Measurements from ENCODE around the gene VWF. TPM values are rescaled to one million over a fixed set of nuclear protein-coding genes. Genes with fewer than 3 reads are reported as not detected.

The VWF gene
- total RNA-seq, 1 experiment from 2014 or later: 0.48 TPM

- H3K9me2 ChIP-seq (ENCODE audit: insufficient read depth): no peaks in the 10 kb centered on the region
Observed at GRCh38 chr12:6056406-6057240, 67.8 kb downstream of the VWF start.

GRCh38 chr12:6053541-6053940 is 70.9 kb downstream of the VWF start:
- CTCF ChIA-PET: interaction anchor here (0.9 to 1.1 kb wide), 2 partner anchors 16 to 142 kb away, joined by 3 to 4 read pairs; no protein-coding TSS in a partner anchor
- no peak overlapping the region for H3K27ac ChIP-seq
- H3K9me3 ChIP-seq (ENCODE audit: insufficient read depth, low read depth): no peaks in the 10 kb centered on the region
- no peak for TF ChIP-seq EZH2 (IDR thresholded peaks at IDR 0.05; ENCODE audit: low read depth)
- TF ChIP-seq CTCF (conservative IDR thresholded peaks at IDR 0.05): no peak; the same call in 1 of the 2 replicates
- H3K4me2 ChIP-seq: no peak overlapping the region
- H4K20me1 ChIP-seq (ENCODE audit: insufficient read depth): no peaks in the 10 kb centered on the region
- intact Hi-C loops (cut with micrococcal nuclease; ENCODE audit: unreplicated experiment): no loop called here
- H3F3A ChIP-seq (ENCODE audit: insufficient read depth, low read depth): no peaks in the 10 kb centered on the region
- BruUV-seq (replicated peaks): no TSS peak
- DNase-seq: peak; percentile 63 to 81
- no peaks in the 10 kb centered on the region for H3K79me2 ChIP-seq (ENCODE audit: low read depth)
- no peak overlapping the region for H2AFZ ChIP-seq
- POLR2A ChIA-PET (ENCODE audit: unreplicated experiment): interaction anchor here (0.6 to 1.8 kb wide), 9 partner anchors 113 to 712 kb away, joined by 3 to 16 read pairs (median 6); partner anchors contain the start of gene CD9
- no peaks in the 10 kb centered on the region for H3K36me3 ChIP-seq (ENCODE audit: low read depth)
- H3K4me1 ChIP-seq (replicated peaks; ENCODE audit: insufficient read depth): peaks cover 7% of the 10 kb centered on the region; the same call in 1 of the 2 replicates
- H3K27me3 ChIP-seq (ENCODE audit: insufficient read depth, low read depth): no peaks in the 10 kb centered on the region
- H3K9me2 ChIP-seq (ENCODE audit: insufficient read depth): no peaks in the 10 kb centered on the region
- H3K4me3 ChIP-seq: no peak overlapping the region

More at GRCh38 chr12:6056406-6057240, 67.8 kb downstream of the VWF start:
- no peaks in the 10 kb centered on the region for H4K20me1 ChIP-seq (ENCODE audit: insufficient read depth)
- ChIA-PET CTCF (interaction anchor here (0.6 to 0.7 kb wide), 3 partner anchors 17 to 69 kb away, joined by 6 to 10 read pairs (median 8); no protein-coding TSS in a partner anchor), POLR2A (ENCODE audit: unreplicated experiment) (no interaction called here)
- no peak overlapping the region for H3K4me2 ChIP-seq
- peaks cover 7% of the 10 kb centered on the region; the same call in 1 of the 2 replicates for H3K4me1 ChIP-seq (replicated peaks; ENCODE audit: insufficient read depth)
- H3F3A ChIP-seq (ENCODE audit: insufficient read depth, low read depth): no peaks in the 10 kb centered on the region
- no peaks in the 10 kb centered on the region for H3K36me3 ChIP-seq (ENCODE audit: low read depth)
- H3K79me2 ChIP-seq (ENCODE audit: low read depth): no peaks in the 10 kb centered on the region
- intact Hi-C loops (cut with micrococcal nuclease; ENCODE audit: unreplicated experiment): no loop called here
- no peak overlapping the region for H3K4me3 ChIP-seq
- no peaks in the 10 kb centered on the region for H3K27me3 ChIP-seq (ENCODE audit: insufficient read depth, low read depth)
- H2AFZ ChIP-seq: no peak overlapping the region
- no peak overlapping the region for H3K27ac ChIP-seq
- DNase-seq: no peak
- no peaks in the 10 kb centered on the region for H3K9me3 ChIP-seq (ENCODE audit: insufficient read depth, low read depth)
- TF ChIP-seq EZH2 (IDR thresholded peaks at IDR 0.05; ENCODE audit: low read depth) (no peak), CTCF (conservative IDR thresholded peaks at IDR 0.05) (no peak; the same call in 1 of the 2 replicates)
- BruUV-seq (replicated peaks): no TSS peak

GRCh38 chr12:6052940-6053329 is 71.5 kb downstream of the VWF start:
- POLR2A ChIA-PET (ENCODE audit: unreplicated experiment): interaction anchor here (0.7 to 1.8 kb wide), 5 partner anchors 114 to 270 kb away, joined by 3 to 16 read pairs (median 6); partner anchors contain the start of gene CD9
- BruUV-seq (replicated peaks): no TSS peak

More at GRCh38 chr12:6052940-6053329, 71.5 kb downstream of the VWF start:
- Histone ChIP-seq H3K27ac (no peak overlapping the region), H3K4me3 (no peak overlapping the region), H3F3A (ENCODE audit: insufficient read depth, low read depth) (no peaks in the 10 kb centered on the region), H2AFZ (no peak overlapping the region), H3K4me1 (replicated peaks; ENCODE audit: insufficient read depth) (peaks cover 8% of the 10 kb centered on the region; the same call in 1 of the 2 replicates), H3K4me2 (no peak overlapping the region), H4K20me1 (ENCODE audit: insufficient read depth) (no peaks in the 10 kb centered on the region), H3K27me3 (ENCODE audit: insufficient read depth, low read depth) (no peaks in the 10 kb centered on the region), H3K36me3 (ENCODE audit: low read depth) (no peaks in the 10 kb centered on the region), H3K9me2 (ENCODE audit: insufficient read depth) (no peaks in the 10 kb centered on the region), H3K79me2 (ENCODE audit: low read depth) (no peaks in the 10 kb centered on the region), H3K9me3 (ENCODE audit: insufficient read depth, low read depth) (no peaks in the 10 kb centered on the region)
- no peak for DNase-seq
- no peak for TF ChIP-seq CTCF (conservative IDR thresholded peaks at IDR 0.05)
- no peak for TF ChIP-seq EZH2 (IDR thresholded peaks at IDR 0.05; ENCODE audit: low read depth)
- CTCF ChIA-PET: interaction anchor here (1.1 kb wide), 1 partner anchor 15 kb away, joined by 3 read pairs; no protein-coding TSS in a partner anchor
- intact Hi-C loops (cut with micrococcal nuclease; ENCODE audit: unreplicated experiment): no loop called here

Measured in PC-9 (cell line).